Measurements from ENCODE around the gene SZT2.
"Not testable (repeated sequence)": the region's sequence is repeated elsewhere in the genome, so short reads cannot be mapped to it uniquely, and the experiment has no call there.

SZT2 gene

GRCh38 chr1:43453442-43454269, 64.0 kb downstream of the SZT2 start, which contains the start of gene HYI:
Gene HYI (minus strand): TSS chr1:43453931. CDS start chr1:43453793, 138 bp downstream.
- POLR2A ChIA-PET, result interaction anchor here (0.5 to 0.6 kb wide), 2 partner anchors 96 to 301 kb away, joined by 3 to 4 read pairs; no protein-coding TSS in a partner anchor
- 0% methylated on average over 46 of the region's 87 CpGs for WGBS (ENCODE audit: insufficient coverage)

GRCh38 chr1:43454270-43455011, 64.7 kb downstream of the SZT2 start:
- H3K27me3 ChIP-seq (replicated peaks in 2 of 5; ENCODE audit: control insufficient read depth in 4 of 5, insufficient read depth in 5 of 5, low read length in 4 of 5), result no peaks in the 10 kb centered on the region
- ChIA-PET POLR2A (interaction anchor here (0.6 kb wide), 1 partner anchor 95 kb away, joined by 3 read pairs; no protein-coding TSS in a partner anchor), CTCF (interaction anchor here (1.1 to 1.5 kb wide), 2 partner anchors 28 to 37 kb away, joined by 3 read pairs; no protein-coding TSS in a partner anchor)
- peak overlapping the region in 1 of 2 experiments; percentile 59 for H3K27ac ChIP-seq (ENCODE audit: insufficient read depth in 1 of 2, low read depth in 1 of 2, low read length in 2 of 2, poor library complexity in 1 of 2, severe bottlenecking in 2 of 2)
- H3K9me3 ChIP-seq (ENCODE audit: control extremely low read depth in 1 of 5, control insufficient read depth in 4 of 5, insufficient read depth in 2 of 5, low read depth in 1 of 5, low read length in 4 of 5), result no peaks in the 10 kb centered on the region
- 9% methylated on average over 17 of the region's 19 CpGs for WGBS (ENCODE audit: insufficient coverage)
- H3K4me1 ChIP-seq (ENCODE audit: control extremely low read depth in 1 of 4, control insufficient read depth in 4 of 4, insufficient read depth in 4 of 4, low read length in 3 of 4), result peaks cover 5 to 22% (median 11%) of the 10 kb centered on the region in 4 experiments
- peaks cover 5 to 33% (median 22%) of the 10 kb centered on the region in 4 experiments for H3K36me3 ChIP-seq (ENCODE audit: control insufficient read depth in 4 of 4, insufficient read depth in 4 of 4, low read length in 3 of 4)
- peak; percentile 80 to 91 (median 89) for DNase-seq
- peak overlapping the region; percentile 35 to 83 (median 67) for H3K4me3 ChIP-seq (ENCODE audit: control insufficient read depth in 1 of 7, extremely low read depth in 1 of 7, insufficient read depth in 4 of 7, low read depth in 2 of 7, low read length in 6 of 7)

More at GRCh38 chr1:43453442-43454269, 64.0 kb downstream of the SZT2 start, which contains the start of gene HYI:
- no peaks in the 10 kb centered on the region for H3K27me3 ChIP-seq (replicated peaks in 2 of 5; ENCODE audit: control insufficient read depth in 4 of 5, insufficient read depth in 5 of 5, low read length in 4 of 5)
- H3K9me3 ChIP-seq (ENCODE audit: control extremely low read depth in 1 of 5, control insufficient read depth in 4 of 5, insufficient read depth in 2 of 5, low read depth in 1 of 5, low read length in 4 of 5), result no peaks in the 10 kb centered on the region
- H3K4me1 ChIP-seq (ENCODE audit: control extremely low read depth in 1 of 4, control insufficient read depth in 4 of 4, insufficient read depth in 4 of 4, low read length in 3 of 4), result peaks cover 5 to 22% (median 11%) of the 10 kb centered on the region in 4 experiments
- DNase-seq, result peak; percentile 80 to 90 (median 87)
- CTCF ChIA-PET, result interaction anchor here (1.1 kb wide), 1 partner anchor 27 kb away, joined by 3 read pairs; no protein-coding TSS in a partner anchor
- peaks cover 5 to 41% (median 26%) of the 10 kb centered on the region in 4 experiments for H3K36me3 ChIP-seq (ENCODE audit: control insufficient read depth in 4 of 4, insufficient read depth in 4 of 4, low read length in 3 of 4)
- peak within 1 kb of the TSS; percentile 35 to 83 (median 67) for H3K4me3 ChIP-seq (ENCODE audit: control insufficient read depth in 1 of 7, extremely low read depth in 1 of 7, insufficient read depth in 4 of 7, low read depth in 2 of 7, low read length in 6 of 7)
- peak within 1 kb of the TSS in 1 of 2 experiments; percentile 59 for H3K27ac ChIP-seq (ENCODE audit: insufficient read depth in 1 of 2, low read depth in 1 of 2, low read length in 2 of 2, poor library complexity in 1 of 2, severe bottlenecking in 2 of 2)

- WGBS (ENCODE audit: insufficient coverage), result 96% methylated on average over 4 of the region's 7 CpGs
- no peaks in the 10 kb centered on the region for H3K27me3 ChIP-seq (replicated peaks in 2 of 5; ENCODE audit: control insufficient read depth in 4 of 5, insufficient read depth in 5 of 5, low read length in 4 of 5)
- no peaks in the 10 kb centered on the region for H3K9me3 ChIP-seq (ENCODE audit: control extremely low read depth in 1 of 5, control insufficient read depth in 4 of 5, insufficient read depth in 2 of 5, low read depth in 1 of 5, low read length in 4 of 5)
- H3K36me3 ChIP-seq (ENCODE audit: control insufficient read depth in 4 of 4, insufficient read depth in 4 of 4, low read length in 3 of 4), result peaks cover 0 to 24% (median 15%) of the 10 kb centered on the region in 4 experiments
- POLR2A ChIA-PET, result no interaction called here
- CTCF ChIA-PET, result interaction anchor here (1.5 kb wide), 1 partner anchor 36 kb away, joined by 3 read pairs; no protein-coding TSS in a partner anchor
- peaks cover 5 to 22% (median 11%) of the 10 kb centered on the region in 4 experiments for H3K4me1 ChIP-seq (ENCODE audit: control extremely low read depth in 1 of 4, control insufficient read depth in 4 of 4, insufficient read depth in 4 of 4, low read length in 3 of 4)
- no peak for DNase-seq
- H3K4me3 ChIP-seq (ENCODE audit: control insufficient read depth in 1 of 7, extremely low read depth in 1 of 7, insufficient read depth in 4 of 7, low read depth in 2 of 7, low read length in 6 of 7), result peak overlapping the region in 1 of 7 experiments; percentile 79
- H3K27ac ChIP-seq (ENCODE audit: insufficient read depth in 1 of 2, low read depth in 1 of 2, low read length in 2 of 2, poor library complexity in 1 of 2, severe bottlenecking in 2 of 2), result no peak overlapping the region
These were observed 65.7 kb downstream of the SZT2 start for GRCh38 chr1:43455213-43455889.

- H3K27me3 ChIP-seq (replicated peaks in 2 of 5; ENCODE audit: control insufficient read depth in 4 of 5, insufficient read depth in 5 of 5, low read length in 4 of 5); H3K27ac ChIP-seq (ENCODE audit: insufficient read depth in 1 of 2, low read depth in 1 of 2, low read length in 2 of 2, poor library complexity in 1 of 2, severe bottlenecking in 2 of 2); H3K4me3 ChIP-seq (ENCODE audit: control insufficient read depth in 1 of 7, extremely low read depth in 1 of 7, insufficient read depth in 4 of 7, low read depth in 2 of 7, low read length in 6 of 7); H3K9me3 ChIP-seq (ENCODE audit: control extremely low read depth in 1 of 5, control insufficient read depth in 4 of 5, insufficient read depth in 2 of 5, low read depth in 1 of 5, low read length in 4 of 5); CTCF ChIA-PET; H3K36me3 ChIP-seq (ENCODE audit: control insufficient read depth in 4 of 4, insufficient read depth in 4 of 4, low read length in 3 of 4); DNase-seq: not testable (repeated sequence)
- WGBS (ENCODE audit: insufficient coverage), result 100% methylated on average over 2 of the region's 3 CpGs
- peaks cover 5 to 15% (median 8%) of the 10 kb centered on the region in 4 experiments for H3K4me1 ChIP-seq (ENCODE audit: control extremely low read depth in 1 of 4, control insufficient read depth in 4 of 4, insufficient read depth in 4 of 4, low read length in 3 of 4)
- POLR2A ChIA-PET, result interaction anchor here (0.6 kb wide), 1 partner anchor 1263 kb away, joined by 5 read pairs; no protein-coding TSS in a partner anchor
These were observed 68.7 kb downstream of the SZT2 start for GRCh38 chr1:43458379-43458778.

GRCh38 chr1:43460988-43461693, 71.4 kb downstream of the SZT2 start:
- peak; percentile 14 to 79 (median 75) for DNase-seq
- no peaks in the 10 kb centered on the region for H3K9me3 ChIP-seq (ENCODE audit: control extremely low read depth in 1 of 5, control insufficient read depth in 4 of 5, insufficient read depth in 2 of 5, low read depth in 1 of 5, low read length in 4 of 5)
- no peak overlapping the region for H3K4me3 ChIP-seq (ENCODE audit: control insufficient read depth in 1 of 7, extremely low read depth in 1 of 7, insufficient read depth in 4 of 7, low read depth in 2 of 7, low read length in 6 of 7)
- ChIA-PET POLR2A (no interaction called here), CTCF (no interaction called here)
- no peaks in the 10 kb centered on the region for H3K27me3 ChIP-seq (replicated peaks in 2 of 5; ENCODE audit: control insufficient read depth in 4 of 5, insufficient read depth in 5 of 5, low read length in 4 of 5)
- H3K27ac ChIP-seq (ENCODE audit: insufficient read depth in 1 of 2, low read depth in 1 of 2, low read length in 2 of 2, poor library complexity in 1 of 2, severe bottlenecking in 2 of 2), result no peak overlapping the region
- 100% methylated on average over 2 of the region's 5 CpGs for WGBS (ENCODE audit: insufficient coverage)
- H3K36me3 ChIP-seq (ENCODE audit: control insufficient read depth in 4 of 4, insufficient read depth in 4 of 4, low read length in 3 of 4), result no peaks in the 10 kb centered on the region
- H3K4me1 ChIP-seq (ENCODE audit: control extremely low read depth in 1 of 4, control insufficient read depth in 4 of 4, insufficient read depth in 4 of 4, low read length in 3 of 4), result peaks cover 0 to 3% (median 1%) of the 10 kb centered on the region in 4 experiments

GRCh38 chr1:43463479-43463878, 73.8 kb downstream of the SZT2 start:
- Histone ChIP-seq H3K27ac (ENCODE audit: insufficient read depth in 1 of 2, low read depth in 1 of 2, low read length in 2 of 2, poor library complexity in 1 of 2, severe bottlenecking in 2 of 2) (no peak overlapping the region), H3K4me3 (ENCODE audit: control insufficient read depth in 1 of 7, extremely low read depth in 1 of 7, insufficient read depth in 4 of 7, low read depth in 2 of 7, low read length in 6 of 7) (no peak overlapping the region), H3K27me3 (replicated peaks in 2 of 5; ENCODE audit: control insufficient read depth in 4 of 5, insufficient read depth in 5 of 5, low read length in 4 of 5) (no peaks in the 10 kb centered on the region), H3K36me3 (ENCODE audit: control insufficient read depth in 4 of 4, insufficient read depth in 4 of 4, low read length in 3 of 4) (no peaks in the 10 kb centered on the region), H3K9me3 (ENCODE audit: control extremely low read depth in 1 of 5, control insufficient read depth in 4 of 5, insufficient read depth in 2 of 5, low read depth in 1 of 5, low read length in 4 of 5) (no peaks in the 10 kb centered on the region), H3K4me1 (ENCODE audit: control extremely low read depth in 1 of 4, control insufficient read depth in 4 of 4, insufficient read depth in 4 of 4, low read length in 3 of 4) (peaks cover 0 to 9% (median 3%) of the 10 kb centered on the region in 4 experiments)
- no peak for DNase-seq
- 100% methylated on average over 1 of the region's 2 CpGs for WGBS (ENCODE audit: insufficient coverage)
- ChIA-PET POLR2A (no interaction called here), CTCF (no interaction called here)

Measured in common myeloid progenitor, CD34-positive (primary cell).